RPMI8226 (cell line): ENCODE data around the gene LAMA4.

Source experiments
- DNase-seq: peaks from one replicate; pipeline ENCODE4 v3.0.0-alpha.2; 2015

Gene LAMA4

GRCh38 chr6:112180095-112180820, 74.1 kb downstream of the LAMA4 start:
- DNase-seq = peak; percentile 67

- no peak for DNase-seq
Observed at GRCh38 chr6:112179631-112180030, 74.7 kb downstream of the LAMA4 start.

GRCh38 chr6:112178846-112179245, 75.5 kb downstream of the LAMA4 start:
- DNase-seq = no peak

GRCh38 chr6:112177092-112177491, 77.3 kb downstream of the LAMA4 start:
- no peak for DNase-seq

- DNase-seq = no peak
Observed at GRCh38 chr6:112176175-112176574, 78.2 kb downstream of the LAMA4 start.

GRCh38 chr6:112173221-112173804, 81.1 kb downstream of the LAMA4 start:
- no peak for DNase-seq

- no peak for DNase-seq
Observed at GRCh38 chr6:112172540-112172939, 81.8 kb downstream of the LAMA4 start.

- DNase-seq = no peak
Observed at GRCh38 chr6:112169541-112169940, 84.8 kb downstream of the LAMA4 start.

- DNase-seq = peak; percentile 56
Observed at GRCh38 chr6:112163295-112164257, 90.8 kb downstream of the LAMA4 start.

- DNase-seq = no peak
Observed at GRCh38 chr6:112160745-112161144, 93.6 kb downstream of the LAMA4 start.

GRCh38 chr6:112156668-112157067, 97.7 kb downstream of the LAMA4 start:
- no peak for DNase-seq

- no peak for DNase-seq
Observed at GRCh38 chr6:112155886-112156285, 98.5 kb downstream of the LAMA4 start.

GRCh38 chr6:112154711-112155110, 99.7 kb downstream of the LAMA4 start:
- DNase-seq = no peak

GRCh38 chr6:112153926-112154607, 100.3 kb downstream of the LAMA4 start:
- no peak for DNase-seq

GRCh38 chr6:112150363-112150762, 104.0 kb downstream of the LAMA4 start:
- DNase-seq = no peak

- no peak for DNase-seq
Observed at GRCh38 chr6:112149719-112150263, 104.6 kb downstream of the LAMA4 start.

GRCh38 chr6:112149236-112149635, 105.1 kb downstream of the LAMA4 start:
- no peak for DNase-seq

- no peak for DNase-seq
Observed at GRCh38 chr6:112148103-112148502, 106.3 kb downstream of the LAMA4 start.

- DNase-seq = peak; percentile 19
Observed at GRCh38 chr6:112145080-112145573, 109.2 kb downstream of the LAMA4 start.

- peak; percentile 8 for DNase-seq
Observed at GRCh38 chr6:112144145-112144926, 110.0 kb downstream of the LAMA4 start.

- no peak for DNase-seq
Observed at GRCh38 chr6:112141707-112142106, 112.7 kb downstream of the LAMA4 start.

- no peak for DNase-seq
Observed at GRCh38 chr6:112139052-112139451, 115.3 kb downstream of the LAMA4 start.
